Fibroblast of skin of left biceps (primary cell): ENCODE measurements around the gene TADA3.
A peak's percentile ranks its signal among the peaks of the same experiment; 100 is the strongest.

Experiments
- DNase-seq, 2 experiments: peaks; one replicate each; pipeline ENCODE4 v3.0.0-alpha.2; 2013; ENCODE audit warnings: low read depth in 2 of 2

TADA3 gene

GRCh38 chr3:9792405-9793160 is at the start of gene TADA3, which contains the start of gene ARPC4:
TADA3 (minus strand) TSS chr3:9792473; CDS start chr3:9791466, 1,007 bp downstream.
ARPC4 (plus strand) TSS chr3:9793082; CDS start chr3:9793122, 40 bp downstream.
- DNase-seq = peak; percentile 94 to 96

- no peak for DNase-seq
Measured at GRCh38 chr3:9841015-9841414, 48.7 kb upstream of the TADA3 start.

GRCh38 chr3:9838856-9839255 is 46.6 kb upstream of the TADA3 start:
- DNase-seq = no peak

- DNase-seq = no peak
Measured at GRCh38 chr3:9837701-9838582, 45.7 kb upstream of the TADA3 start.

- DNase-seq = no peak
Measured at GRCh38 chr3:9834520-9835380, 42.5 kb upstream of the TADA3 start.

- no peak for DNase-seq
Measured at GRCh38 chr3:9833078-9833477, 40.8 kb upstream of the TADA3 start.

GRCh38 chr3:9831253-9831652 is 39.0 kb upstream of the TADA3 start:
- no peak for DNase-seq

- no peak for DNase-seq
Measured at GRCh38 chr3:9828801-9829755, 36.8 kb upstream of the TADA3 start.

- DNase-seq = no peak
Measured at GRCh38 chr3:9826815-9827573, 34.7 kb upstream of the TADA3 start.

- no peak for DNase-seq
Measured at GRCh38 chr3:9825451-9826040, 33.3 kb upstream of the TADA3 start.

GRCh38 chr3:9820946-9821345 is 28.7 kb upstream of the TADA3 start:
- no peak for DNase-seq

GRCh38 chr3:9820543-9820942 is 28.3 kb upstream of the TADA3 start:
- DNase-seq = no peak

- no peak for DNase-seq
Measured at GRCh38 chr3:9818666-9819335, 26.5 kb upstream of the TADA3 start.

- no peak for DNase-seq
Measured at GRCh38 chr3:9817436-9817835, 25.2 kb upstream of the TADA3 start.

GRCh38 chr3:9815986-9816385 is 23.7 kb upstream of the TADA3 start:
- no peak for DNase-seq

- DNase-seq = no peak
Measured at GRCh38 chr3:9812870-9813483, 20.7 kb upstream of the TADA3 start.

GRCh38 chr3:9810846-9811245 is 18.6 kb upstream of the TADA3 start:
- DNase-seq = no peak

GRCh38 chr3:9810433-9810770 is 18.1 kb upstream of the TADA3 start:
- no peak for DNase-seq
